CD4-positive, alpha-beta T cell treated with Interleukin-1 beta for 1 hour (primary cell): Measurements from ENCODE around the gene OR2B2.
A peak's percentile ranks its signal among the peaks of the same experiment; 100 is the strongest.

Source experiments
- DNase-seq, 2 donors: peaks; one replicate each; pipeline ENCODE4 v3.0.0-alpha.2; 2020 to 2022

OR2B2 gene

DNA sequence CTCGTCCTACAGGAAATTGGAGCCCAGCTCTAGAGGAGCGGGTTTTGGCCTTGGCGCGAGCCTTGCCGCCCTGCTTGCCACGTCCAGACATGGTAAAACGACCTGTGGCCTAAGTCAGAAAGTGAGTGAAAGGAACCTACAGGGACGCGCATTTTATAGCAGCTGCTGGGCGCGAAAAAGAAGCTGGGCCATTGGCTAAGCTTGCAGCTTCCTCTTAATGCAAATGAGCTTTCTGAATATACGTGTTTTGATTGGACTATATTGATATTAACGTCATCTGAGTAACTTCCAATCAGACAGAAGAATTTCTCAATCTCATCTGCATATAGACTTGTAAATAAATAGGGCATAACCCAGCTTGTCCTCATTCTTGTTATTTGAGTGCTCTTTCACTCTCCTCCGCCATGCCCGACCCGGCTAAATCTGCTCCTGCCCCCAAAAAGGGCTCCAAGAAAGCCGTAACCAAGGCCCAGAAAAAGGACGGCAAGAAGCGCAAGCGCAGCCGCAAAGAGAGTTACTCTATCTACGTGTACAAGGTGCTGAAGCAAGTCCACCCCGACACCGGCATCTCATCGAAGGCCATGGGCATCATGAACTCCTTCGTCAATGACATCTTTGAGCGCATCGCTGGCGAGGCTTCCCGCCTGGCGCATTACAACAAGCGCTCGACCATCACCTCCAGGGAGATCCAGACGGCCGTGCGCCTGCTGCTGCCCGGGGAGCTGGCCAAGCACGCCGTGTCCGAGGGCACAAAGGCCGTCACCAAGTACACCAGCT lies 18.9 kb downstream of the OR2B2 start:
- peak; percentile 95 for DNase-seq

DNA sequence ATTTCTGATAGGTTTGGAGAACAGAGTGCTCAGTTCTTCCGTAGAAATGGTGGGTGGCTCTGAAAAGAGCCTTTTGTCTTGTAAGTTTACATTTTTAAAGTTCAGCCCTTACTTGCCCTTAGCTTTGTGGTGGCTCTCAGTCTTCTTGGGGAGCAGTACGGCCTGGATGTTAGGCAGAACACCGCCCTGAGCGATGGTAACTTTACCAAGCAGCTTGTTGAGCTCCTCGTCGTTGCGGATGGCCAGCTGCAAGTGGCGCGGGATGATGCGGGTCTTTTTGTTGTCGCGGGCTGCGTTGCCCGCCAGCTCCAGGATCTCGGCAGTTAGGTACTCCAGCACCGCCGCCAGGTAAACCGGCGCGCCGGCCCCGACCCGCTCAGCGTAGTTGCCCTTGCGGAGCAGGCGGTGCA lies 19.5 kb downstream of the OR2B2 start:
- DNase-seq: no peak

DNA sequence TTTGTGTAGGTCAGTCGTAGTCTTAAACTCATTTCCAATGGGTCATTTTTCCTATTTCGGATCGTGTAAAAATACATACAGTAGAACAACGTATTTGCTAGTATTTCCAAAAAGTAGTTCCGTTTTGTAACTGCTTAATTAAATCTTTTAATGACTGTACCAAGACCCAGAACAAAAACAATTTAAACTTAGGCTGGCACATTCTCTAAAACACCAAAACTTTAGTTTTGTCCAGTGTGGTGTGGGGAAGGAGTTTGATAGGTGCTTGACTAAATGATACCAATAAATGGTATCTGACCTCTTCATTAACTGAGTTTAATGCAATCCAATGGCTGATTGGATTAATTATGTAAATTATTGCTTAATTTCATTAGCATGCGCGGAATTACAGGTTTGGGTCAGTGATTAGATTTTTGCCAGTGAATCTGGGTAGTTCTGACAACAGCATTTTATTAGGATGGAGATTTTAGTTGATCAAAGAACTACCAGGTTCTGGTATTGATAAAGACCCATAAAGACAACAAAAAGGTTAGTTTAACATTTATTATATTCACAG lies 20.8 kb downstream of the OR2B2 start:
- no peak for DNase-seq

DNA sequence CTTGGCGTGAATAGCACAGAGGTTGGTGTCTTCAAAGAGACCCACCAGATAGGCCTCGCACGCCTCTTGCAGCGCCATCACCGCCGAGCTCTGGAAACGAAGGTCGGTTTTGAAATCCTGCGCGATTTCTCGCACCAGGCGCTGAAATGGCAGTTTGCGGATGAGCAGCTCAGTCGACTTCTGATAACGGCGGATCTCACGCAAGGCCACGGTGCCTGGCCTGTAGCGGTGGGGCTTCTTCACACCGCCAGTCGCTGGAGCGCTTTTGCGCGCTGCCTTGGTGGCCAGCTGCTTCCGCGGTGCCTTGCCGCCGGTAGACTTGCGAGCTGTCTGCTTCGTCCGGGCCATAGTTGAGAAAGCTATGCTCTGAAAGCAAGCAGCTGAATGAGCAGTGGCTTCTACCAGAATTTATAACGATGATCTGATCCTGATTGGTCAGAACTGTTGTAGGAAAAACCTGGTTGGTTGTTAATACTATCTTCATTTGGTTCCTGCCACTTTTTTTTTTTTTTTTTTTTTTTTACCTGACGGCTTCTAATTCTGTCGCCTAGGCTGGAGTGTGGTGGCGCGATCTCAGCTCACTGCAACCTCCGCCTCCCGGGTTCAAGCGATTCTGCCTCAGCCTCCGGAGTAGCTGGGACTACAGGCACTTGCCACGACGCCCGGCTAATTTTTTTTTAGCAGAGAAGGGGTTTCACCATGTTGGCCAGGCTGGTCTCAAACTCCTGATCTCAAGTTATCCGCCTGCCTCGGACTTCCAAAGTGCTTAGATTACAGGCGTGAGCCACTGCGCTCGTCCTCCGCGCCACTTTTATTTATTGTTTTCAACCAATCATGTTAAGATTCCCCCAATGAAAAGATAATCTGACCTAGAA lies 21.5 kb downstream of the OR2B2 start:
- peak; percentile 88 to 93 for DNase-seq

DNA sequence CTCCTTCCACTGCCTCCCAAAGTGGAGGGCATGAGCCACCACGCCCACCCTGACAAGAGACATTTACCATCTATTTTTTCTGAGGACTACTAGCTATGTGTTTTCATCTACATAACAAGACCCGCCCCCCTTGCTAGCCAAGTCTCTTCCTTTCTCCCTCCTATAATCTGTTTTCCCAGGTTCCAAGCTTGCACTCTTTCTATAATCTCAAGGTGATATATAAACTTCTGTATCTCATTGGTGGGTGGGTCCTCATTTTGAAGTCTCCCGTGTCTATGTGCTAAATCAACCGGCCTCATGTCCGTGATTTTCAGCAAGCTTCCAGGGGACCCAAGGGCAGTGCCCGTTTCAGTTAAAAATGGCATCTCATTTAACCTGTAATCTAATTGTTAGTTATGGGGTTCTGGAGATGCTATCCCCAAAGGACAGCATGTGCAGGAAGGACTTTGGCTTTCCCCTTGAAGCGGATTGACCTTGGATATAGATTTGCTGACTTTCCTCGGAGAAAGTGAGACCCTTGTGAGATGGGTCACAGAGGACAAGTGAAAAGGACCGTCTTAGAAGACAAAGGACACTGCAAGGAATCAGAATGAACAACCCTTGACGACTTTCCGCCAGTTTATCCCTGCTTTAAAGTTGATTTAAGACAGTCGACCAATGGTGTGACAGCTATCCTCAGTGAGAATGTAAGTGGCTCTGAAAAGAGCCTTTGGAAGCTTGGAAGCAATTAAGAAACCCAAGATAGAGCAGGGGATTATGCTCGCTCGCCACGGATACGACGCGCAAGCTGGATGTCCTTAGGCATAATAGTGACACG lies 22.4 kb downstream of the OR2B2 start:
- DNase-seq: no peak

DNA sequence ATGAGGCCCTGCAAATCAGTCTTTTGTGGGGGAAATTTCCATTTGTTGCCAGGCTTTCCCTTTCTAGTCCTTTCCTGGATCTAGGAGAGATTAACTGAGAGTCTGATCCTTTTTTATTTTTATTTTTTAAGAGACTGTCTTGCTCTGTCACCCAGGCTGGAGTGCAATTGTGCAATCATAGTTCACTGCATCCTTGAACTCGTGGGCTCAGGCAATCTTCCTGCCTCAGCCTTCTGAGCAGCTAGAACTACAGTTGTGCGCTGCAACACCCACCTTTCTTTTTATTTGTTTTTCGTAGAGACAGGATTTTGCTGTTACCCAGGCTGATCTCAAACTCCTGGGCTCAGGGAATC lies 22.9 kb downstream of the OR2B2 start:
- DNase-seq: no peak

DNA sequence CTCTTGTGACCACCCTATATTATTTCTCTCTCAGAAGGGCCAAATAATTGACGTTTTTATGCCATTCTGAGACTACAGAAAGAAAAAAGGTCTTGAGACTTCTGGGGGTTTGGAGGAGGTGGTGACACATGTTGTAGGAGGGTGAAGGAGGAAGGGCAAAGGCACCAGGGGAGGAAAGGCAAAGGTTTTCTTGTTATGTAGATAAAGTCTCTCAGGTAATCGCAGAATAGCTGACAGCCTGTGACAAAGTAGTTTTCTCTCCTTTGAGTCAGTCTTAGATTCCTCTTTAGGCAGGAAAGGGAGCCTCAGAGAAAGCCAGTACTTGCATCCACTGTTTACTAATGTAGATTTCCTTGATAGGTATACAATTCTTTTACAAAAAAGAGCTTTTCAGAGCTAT lies 23.6 kb downstream of the OR2B2 start:
- no peak for DNase-seq

DNA sequence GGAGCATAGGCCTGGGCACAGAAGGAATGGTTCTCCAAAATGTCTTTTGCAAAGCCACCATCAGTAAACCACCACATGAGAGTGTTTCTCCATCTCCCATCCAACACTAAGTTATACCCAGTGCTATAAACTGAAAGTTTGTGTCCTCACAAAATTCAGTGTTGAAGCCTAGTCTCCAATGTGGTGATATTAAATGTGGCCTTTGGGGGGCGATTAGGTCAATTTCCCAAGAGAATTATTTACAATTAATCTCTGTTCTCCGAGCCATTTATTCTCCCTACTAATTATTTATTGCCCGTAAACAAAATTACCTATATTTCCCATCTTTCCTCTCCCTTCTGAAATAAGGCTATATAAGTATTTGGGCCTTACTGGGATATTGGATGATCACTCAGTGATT lies 26.1 kb downstream of the OR2B2 start:
- DNase-seq: no peak

DNA sequence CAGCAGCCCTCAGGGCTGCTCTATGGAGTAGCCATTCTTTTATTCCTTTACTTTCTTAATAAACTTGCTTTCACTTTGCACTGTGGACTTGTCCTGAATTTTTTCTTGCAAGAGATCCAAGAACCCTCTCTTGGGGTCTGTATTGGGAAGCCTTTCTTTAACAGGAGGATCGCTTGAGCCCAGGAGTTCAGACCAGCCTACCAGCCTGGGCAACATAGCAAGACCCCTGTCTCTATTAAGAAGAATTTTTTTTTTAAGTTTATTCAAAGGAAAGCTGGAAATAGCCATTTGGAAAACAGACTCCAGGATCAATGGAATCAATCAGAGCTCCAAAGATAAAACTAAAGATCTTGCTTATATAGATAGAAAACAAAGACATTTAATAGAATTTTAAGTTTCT lies 29.1 kb downstream of the OR2B2 start:
- DNase-seq: no peak

DNA sequence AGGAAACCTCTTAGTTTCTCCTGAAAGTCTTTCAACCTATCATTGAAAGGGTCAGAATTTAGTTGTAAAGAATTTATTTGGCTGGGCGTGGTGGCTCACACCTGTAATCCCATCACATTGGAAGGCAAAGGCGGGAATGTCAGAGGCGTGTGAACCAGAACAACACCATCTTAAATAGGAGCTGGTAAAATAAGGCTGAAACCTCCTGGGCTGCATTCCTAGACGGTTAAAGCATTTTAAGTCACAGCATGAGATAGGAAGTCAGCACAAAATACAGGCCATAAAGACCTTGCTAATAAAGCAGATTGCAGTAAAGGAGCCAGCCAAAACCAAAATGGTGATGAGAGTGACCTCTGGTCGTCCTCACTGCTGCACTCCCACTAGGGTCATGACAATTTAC lies 29.6 kb downstream of the OR2B2 start:
- DNase-seq: no peak

DNA sequence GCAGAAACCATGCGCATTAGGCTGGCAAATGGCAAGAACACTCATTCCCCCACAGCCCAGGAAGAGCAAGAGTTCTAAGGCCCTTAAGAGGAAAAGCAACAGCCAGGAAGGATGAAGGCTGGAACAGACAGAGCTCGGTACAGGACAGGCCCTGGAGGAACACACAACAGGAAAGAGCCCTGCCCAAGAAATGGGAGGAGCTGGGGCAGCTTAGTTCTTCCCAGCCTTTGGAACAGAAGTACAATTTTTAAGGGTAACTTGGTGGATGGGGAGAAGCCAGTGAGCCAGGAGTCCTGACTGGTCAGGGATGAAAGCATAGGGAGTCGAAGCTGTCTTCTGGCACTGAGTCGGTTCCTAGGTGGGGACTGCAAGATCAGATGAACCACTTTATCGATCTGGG lies 32.4 kb downstream of the OR2B2 start:
- DNase-seq: no peak

DNA sequence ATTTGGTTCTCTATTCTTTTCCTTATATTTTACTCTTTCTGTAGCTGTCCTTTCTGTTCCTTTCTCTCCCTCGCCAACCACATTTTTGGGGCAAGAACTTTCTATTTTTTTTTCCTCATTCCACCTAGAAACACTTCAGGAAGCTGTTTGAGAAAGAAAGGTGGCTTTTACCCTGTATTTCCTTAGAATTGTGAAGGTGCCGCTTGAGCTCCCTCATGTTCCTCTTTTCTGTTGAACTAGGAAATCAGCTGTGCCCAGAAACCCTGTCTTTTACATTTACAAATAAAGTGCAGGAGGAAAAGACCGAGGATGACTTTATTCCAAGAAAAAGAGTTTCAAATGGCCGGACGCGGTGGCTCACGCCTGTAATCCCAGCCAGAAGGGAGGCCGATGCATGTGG lies 38.2 kb downstream of the OR2B2 start:
- no peak for DNase-seq

DNA sequence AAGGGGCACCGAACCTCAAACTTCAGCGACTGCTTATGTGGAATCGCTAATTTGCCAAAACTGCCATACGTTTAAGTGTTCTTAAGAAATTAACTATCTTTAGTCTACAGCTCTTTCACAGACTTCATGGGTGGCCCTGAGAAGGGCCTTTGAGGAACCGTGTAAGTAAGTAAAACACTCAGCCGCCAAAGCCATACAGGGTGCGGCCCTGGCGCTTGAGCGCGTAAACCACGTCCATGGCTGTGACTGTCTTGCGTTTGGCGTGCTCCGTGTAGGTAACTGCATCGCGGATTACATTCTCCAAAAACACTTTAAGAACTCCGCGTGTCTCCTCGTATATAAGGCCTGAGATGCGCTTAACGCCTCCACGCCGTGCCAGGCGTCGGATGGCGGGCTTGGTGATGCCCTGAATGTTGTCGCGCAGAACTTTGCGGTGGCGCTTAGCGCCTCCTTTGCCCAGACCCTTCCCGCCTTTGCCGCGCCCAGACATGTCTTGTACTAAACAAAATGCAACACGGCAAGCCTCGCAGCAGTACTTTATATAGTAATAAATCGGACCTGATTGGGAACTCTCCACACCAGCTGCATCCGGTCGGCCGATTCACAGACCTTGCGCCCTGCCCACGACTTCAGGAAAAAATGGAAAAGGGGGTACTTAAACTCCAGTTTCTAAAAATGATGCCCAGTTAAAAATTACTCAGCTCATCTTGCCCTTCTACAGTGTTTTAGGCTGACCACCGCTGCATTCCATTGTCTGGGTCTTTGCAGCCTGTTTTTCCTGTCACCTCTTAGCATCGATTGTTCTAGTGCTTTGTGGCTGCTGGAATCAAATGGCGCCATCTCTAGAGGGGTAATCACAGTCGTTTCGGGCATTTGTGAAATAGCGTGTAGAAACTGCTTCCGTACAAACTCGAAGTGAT lies 38.9 kb downstream of the OR2B2 start:
- DNase-seq: peak; percentile 82 to 86

DNA sequence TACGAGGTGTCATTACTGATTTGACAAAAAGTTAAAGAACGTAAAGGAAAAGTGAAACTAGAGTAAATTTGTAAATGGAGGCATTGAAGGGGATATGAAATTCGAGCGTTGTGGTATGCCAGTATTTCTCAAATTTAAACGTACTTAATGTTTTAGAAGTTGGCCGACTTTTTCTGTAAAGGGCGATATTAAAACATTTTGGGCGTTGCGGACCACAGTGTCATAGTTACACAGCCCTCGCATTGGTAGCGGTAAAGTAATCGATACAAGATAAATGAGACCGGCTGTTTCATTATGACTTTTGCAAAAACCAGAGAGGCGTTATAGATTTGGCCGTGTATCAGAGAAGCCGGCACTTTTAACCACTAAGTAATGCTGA lies 39.6 kb downstream of the OR2B2 start:
- DNase-seq: no peak

DNA sequence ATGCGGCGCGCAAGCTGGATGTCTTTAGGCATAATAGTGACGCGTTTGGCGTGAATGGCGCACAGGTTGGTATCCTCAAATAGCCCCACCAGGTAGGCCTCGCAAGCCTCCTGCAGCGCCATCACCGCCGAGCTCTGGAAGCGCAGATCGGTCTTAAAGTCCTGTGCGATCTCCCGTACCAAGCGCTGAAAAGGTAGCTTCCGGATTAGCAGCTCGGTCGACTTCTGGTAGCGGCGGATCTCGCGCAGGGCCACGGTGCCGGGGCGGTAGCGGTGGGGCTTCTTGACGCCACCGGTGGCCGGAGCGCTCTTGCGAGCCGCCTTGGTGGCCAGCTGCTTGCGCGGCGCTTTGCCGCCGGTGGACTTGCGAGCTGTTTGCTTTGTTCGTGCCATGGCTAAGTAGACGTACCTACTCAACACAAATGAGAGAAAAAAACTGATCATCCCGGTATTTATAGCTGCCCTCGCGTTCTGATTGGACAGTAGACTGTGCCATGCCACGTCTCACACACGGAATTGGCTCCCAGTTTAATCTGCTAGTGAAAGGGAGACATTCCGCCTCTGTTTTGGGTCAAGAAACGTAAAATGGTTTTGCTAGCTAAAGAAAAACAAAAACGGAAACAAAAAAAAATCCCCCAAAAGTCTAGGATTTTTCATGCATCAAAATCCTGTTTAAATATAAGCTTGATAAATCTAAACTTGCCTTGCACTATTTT lies 40.1 kb downstream of the OR2B2 start:
- DNase-seq: peak; percentile 91 to 97

DNA sequence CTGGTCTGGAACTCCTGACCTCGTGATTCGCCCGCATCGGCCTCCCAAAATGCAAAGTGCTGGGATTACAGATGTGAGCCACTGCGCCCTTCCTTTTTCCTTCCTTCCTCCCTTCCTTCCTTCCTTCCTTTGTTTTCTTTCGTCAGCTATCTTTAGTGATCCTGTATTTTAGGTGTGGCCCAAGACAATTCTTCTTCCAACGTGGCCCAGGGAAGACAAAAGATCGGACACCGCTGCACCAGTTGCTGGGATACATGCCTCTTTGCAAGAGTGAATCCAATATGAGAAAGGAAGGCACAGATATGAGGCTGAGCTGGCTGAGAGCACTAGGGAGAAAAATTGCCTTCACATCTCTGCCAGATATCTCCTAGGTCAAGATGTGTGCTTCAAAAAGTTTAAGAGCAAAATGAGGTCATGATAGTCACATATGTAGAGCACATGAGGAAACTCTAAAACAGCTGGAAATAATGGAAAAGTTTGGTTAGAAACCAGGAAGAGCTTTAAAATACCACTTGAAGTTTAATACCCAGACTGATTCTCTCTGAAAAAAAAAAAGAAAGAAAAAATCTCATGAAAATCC lies 41.8 kb downstream of the OR2B2 start:
- DNase-seq: no peak

DNA sequence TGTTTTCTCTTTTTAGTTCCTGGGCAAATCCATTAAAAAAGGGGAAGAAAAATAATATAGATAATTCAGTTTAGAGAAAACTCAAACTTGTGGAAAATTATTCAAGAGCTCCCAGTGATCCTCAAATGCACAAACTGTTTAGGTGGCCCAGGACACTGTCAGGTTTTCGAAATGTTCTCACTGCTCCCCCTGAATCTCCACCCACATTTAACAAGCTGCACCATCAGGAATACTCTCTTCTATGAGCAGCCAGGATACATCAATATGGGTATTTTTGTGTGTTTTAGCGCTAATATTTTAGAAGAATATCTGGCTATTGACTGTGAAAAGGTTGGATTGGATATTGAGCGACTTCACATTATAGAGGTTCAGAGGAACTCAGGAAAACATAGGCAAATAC lies 43.9 kb downstream of the OR2B2 start:
- DNase-seq: no peak

DNA sequence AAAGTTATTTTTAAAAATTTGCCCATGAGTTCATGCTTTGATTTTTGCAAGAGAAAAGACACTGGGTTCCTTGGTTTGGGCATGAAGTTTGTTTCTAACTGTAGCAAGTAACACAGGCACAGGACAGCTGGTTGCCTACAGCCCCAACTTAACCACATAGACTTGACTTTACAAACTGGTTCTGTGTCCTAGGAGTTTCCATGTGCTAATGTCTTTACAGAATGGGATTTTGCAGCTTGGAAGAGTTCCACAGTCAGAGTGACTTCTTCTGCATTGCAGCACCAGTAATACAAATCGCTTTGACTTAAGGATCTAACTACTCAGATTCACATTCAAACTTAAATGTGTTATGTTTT lies 44.3 kb downstream of the OR2B2 start:
- DNase-seq: no peak

DNA sequence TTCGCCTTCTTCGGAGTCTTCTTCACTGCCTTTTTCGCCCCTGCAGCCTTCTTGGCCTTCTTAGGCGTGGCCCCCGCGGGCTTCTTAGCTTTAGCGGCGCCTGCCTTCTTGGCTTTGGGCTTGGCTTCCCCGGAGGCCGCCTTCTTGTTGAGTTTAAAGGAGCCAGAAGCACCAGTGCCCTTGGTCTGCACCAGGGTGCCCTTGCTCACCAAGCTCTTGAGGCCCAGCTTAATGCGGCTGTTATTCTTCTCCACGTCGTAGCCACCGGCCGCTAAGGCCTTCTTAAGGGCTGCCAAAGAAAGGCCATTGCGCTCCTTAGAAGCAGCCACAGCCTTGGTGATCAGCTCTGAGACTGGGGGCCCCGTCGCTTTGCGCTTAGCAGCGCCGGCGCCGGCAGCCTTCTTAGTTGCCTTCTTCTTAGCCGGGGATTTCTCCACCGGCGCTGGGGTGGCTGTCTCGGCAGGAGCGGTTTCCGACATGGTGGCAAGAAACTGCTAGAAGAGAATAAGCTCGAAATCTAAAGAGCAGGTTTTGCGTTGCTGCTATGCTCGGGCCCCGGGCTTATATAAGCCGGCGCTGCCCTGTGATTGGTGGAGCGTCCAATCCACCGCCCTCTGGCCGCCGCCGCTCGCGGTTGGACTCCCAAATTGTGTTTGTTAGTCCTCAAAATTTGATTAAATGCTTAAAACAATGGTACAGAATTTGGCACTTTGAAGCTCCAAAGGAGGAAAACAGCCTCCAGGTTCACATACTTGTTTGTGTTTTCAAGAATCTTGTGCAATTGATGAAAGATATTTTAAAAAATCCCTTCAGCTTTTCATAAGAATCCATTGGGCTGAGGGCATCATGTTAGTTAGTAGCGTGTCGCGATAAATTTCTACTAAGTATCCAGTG lies 44.9 kb downstream of the OR2B2 start:
- peak; percentile 87 to 88 for DNase-seq
